ENCODE data around the gene RBBP9.

DNA sequence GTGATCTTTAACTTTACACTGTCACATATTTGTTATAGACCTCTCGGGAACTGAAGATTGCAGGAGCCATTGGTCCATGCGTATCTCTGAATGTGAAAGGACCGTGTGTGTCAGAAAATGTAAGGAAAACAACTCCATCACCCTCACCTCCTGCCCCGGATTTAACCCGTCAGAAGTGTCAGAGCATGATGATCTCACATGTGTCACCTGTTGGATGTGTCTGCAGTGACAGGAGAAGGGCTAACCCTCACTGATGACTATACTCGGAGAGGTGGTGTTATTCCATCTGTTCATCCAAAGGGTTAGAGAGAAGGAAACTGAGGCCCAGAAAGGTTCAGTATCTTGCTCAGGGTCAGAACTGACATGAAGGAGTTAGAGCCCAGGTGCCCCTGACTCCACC lies 35.6 kb upstream of the RBBP9 start:
- TF ChIP-seq CTCF (IDR thresholded peaks at IDR 0.05; ENCODE audit: low read length) (no peak), EZH2 (IDR thresholded peaks at IDR 0.05; ENCODE audit: borderline replicate concordance, low read length) (no peak)
